HEK293T (cell line): Measurements from ENCODE around the gene BCL2.

Experiments used
- CTCF ChIA-PET: fragments of 350-600 bp; formaldehyde crosslinking; extraction: SDS; loops from one replicate; lab custom pipeline; 2021; ENCODE audit warnings: antibody characterized with exemption, inconsistent platforms; lab: Yijun Ruan, JAX
- POLR2A ChIA-PET: fragments of 350-600 bp; formaldehyde crosslinking; extraction: SDS; loops from one replicate; lab custom pipeline; 2020; ENCODE audit warnings: antibody characterized with exemption, inconsistent platforms; lab: Yijun Ruan, JAX
- DNase-seq: peaks from one replicate; pipeline ENCODE4 v3.0.0; 2012; ENCODE audit warnings: mixed read lengths; ENCODE audit errors: extremely low spot score
- ARNT ChIP-seq: fragments of 450-650 bp; IDR thresholded peaks from 2 replicates; pipeline ENCODE4 v1.6.1; 2017; ENCODE audit warnings: mild to moderate bottlenecking
- BHLHE40 ChIP-seq: fragments of 450-650 bp; IDR thresholded peaks from 2 replicates; pipeline ENCODE4 v1.6.1; 2016; ENCODE audit warnings: mild to moderate bottlenecking, moderate library complexity, borderline replicate concordance
- CTBP1 ChIP-seq: fragments of 450-650 bp; IDR thresholded peaks from 2 replicates; pipeline ENCODE4 v1.6.1; 2016; ENCODE audit warnings: borderline replicate concordance
- ELF4 ChIP-seq: fragments of 450-650 bp; IDR thresholded peaks from 2 replicates; pipeline ENCODE4 v1.6.1; 2017; ENCODE audit warnings: antibody characterized with exemption
- FOXA1 ChIP-seq: fragments of 450-650 bp; IDR thresholded peaks from 2 replicates; pipeline ENCODE4 v1.6.1; 2016; ENCODE audit warnings: mild to moderate bottlenecking
- FOXK2 ChIP-seq: fragments of 450-650 bp; IDR thresholded peaks from 2 replicates; pipeline ENCODE4 v1.6.1; 2016; ENCODE audit warnings: mild to moderate bottlenecking
- FOXM1 ChIP-seq: fragments of 450-650 bp; IDR thresholded peaks from 2 replicates; pipeline ENCODE4 v1.6.1; 2017; ENCODE audit warnings: mild to moderate bottlenecking, borderline replicate concordance
- HDGF ChIP-seq: fragments of 450-650 bp; IDR thresholded peaks from 2 replicates; pipeline ENCODE4 v1.6.1; 2017; ENCODE audit warnings: antibody characterized with exemption, borderline replicate concordance
- L3MBTL2 ChIP-seq: fragments of 450-650 bp; conservative IDR thresholded peaks from 2 replicates; pipeline ENCODE4 v1.6.1; 2016; ENCODE audit warnings: mild to moderate bottlenecking
- LEF1 ChIP-seq: fragments of 450-650 bp; IDR thresholded peaks from 2 replicates; pipeline ENCODE4 v1.6.1; 2017; ENCODE audit warnings: mild to moderate bottlenecking, borderline replicate concordance
- NFRKB ChIP-seq: fragments of 450-650 bp; IDR thresholded peaks from 2 replicates; pipeline ENCODE4 v1.6.1; 2016; ENCODE audit warnings: mild to moderate bottlenecking, moderate library complexity
- PKNOX1 ChIP-seq: fragments of 450-650 bp; IDR thresholded peaks from 2 replicates; pipeline ENCODE4 v1.6.1; 2016
- SP1 ChIP-seq: fragments of 450-650 bp; IDR thresholded peaks from 2 replicates; pipeline ENCODE4 v1.6.1; 2017
- SUZ12 ChIP-seq: fragments of 450-650 bp; IDR thresholded peaks from 2 replicates; pipeline ENCODE4 v1.6.1; 2016; ENCODE audit warnings: mild to moderate bottlenecking
- TARDBP ChIP-seq: fragments of 450-650 bp; IDR thresholded peaks from 2 replicates; pipeline ENCODE4 v1.6.1; 2016
- ZNF384 ChIP-seq: fragments of 450-650 bp; IDR thresholded peaks from 2 replicates; pipeline ENCODE4 v1.6.1; 2016

The BCL2 gene

GRCh38 chr18:63317982-63318888 lies 1.3 kb downstream of the BCL2 start:
- TF ChIP-seq ELF4 (no peak), LEF1 (no peak), TARDBP (no peak), PKNOX1 (no peak), SP1 (no peak), NFRKB (no peak), FOXA1 (no peak), ARNT (no peak), SUZ12 (no peak), CTBP1 (no peak), L3MBTL2 (no peak), FOXM1 (no peak), ZNF384 (no peak), HDGF (no peak), BHLHE40 (no peak), FOXK2 (no peak)
- CTCF ChIA-PET: interaction anchor here (0.5 to 2.2 kb wide), 11 partner anchors 11 to 302 kb away, joined by 3 to 15 read pairs (median 4); no protein-coding TSS in a partner anchor
- POLR2A ChIA-PET: interaction anchor here (1.0 to 1.3 kb wide), 2 partner anchors 128 to 186 kb away, joined by 3 to 6 read pairs; no protein-coding TSS in a partner anchor
- no peak for DNase-seq

- no peak for TF ChIP-seq TARDBP
- TF ChIP-seq L3MBTL2: no peak
- no peak for TF ChIP-seq FOXA1
- no peak for TF ChIP-seq FOXK2
- TF ChIP-seq SP1: no peak
- TF ChIP-seq ARNT: no peak
- TF ChIP-seq CTBP1: no peak
- TF ChIP-seq FOXM1: no peak
- TF ChIP-seq PKNOX1: no peak
- TF ChIP-seq ZNF384: no peak
- TF ChIP-seq SUZ12: no peak
- no peak for TF ChIP-seq BHLHE40
- no peak for TF ChIP-seq LEF1
- CTCF ChIA-PET: interaction anchor here (0.6 to 2.2 kb wide), 7 partner anchors 10 to 301 kb away, joined by 3 to 15 read pairs (median 5); no protein-coding TSS in a partner anchor
- POLR2A ChIA-PET: interaction anchor here (1.0 to 1.3 kb wide), 2 partner anchors 128 to 185 kb away, joined by 3 to 6 read pairs; no protein-coding TSS in a partner anchor
- no peak for DNase-seq
Measured at GRCh38 chr18:63317556-63317946, 2.0 kb downstream of the BCL2 start.

- TF ChIP-seq HDGF: no peak
- TF ChIP-seq NFRKB: no peak
- TF ChIP-seq ELF4: no peak
- TF ChIP-seq CTBP1: no peak
- no peak for TF ChIP-seq PKNOX1
- no peak for TF ChIP-seq LEF1
- TF ChIP-seq TARDBP: no peak
- no peak for TF ChIP-seq SUZ12
- TF ChIP-seq SP1: no peak
- no peak for TF ChIP-seq ZNF384
- no peak for TF ChIP-seq FOXK2
- TF ChIP-seq FOXM1: no peak
- CTCF ChIA-PET: interaction anchor here (1.2 to 2.2 kb wide), 4 partner anchors 10 to 301 kb away, joined by 3 to 15 read pairs (median 8); no protein-coding TSS in a partner anchor
- POLR2A ChIA-PET: no interaction called here
- no peak for DNase-seq
Measured at GRCh38 chr18:63316612-63317555, 2.7 kb downstream of the BCL2 start.

GRCh38 chr18:63315876-63316275 lies 3.7 kb downstream of the BCL2 start:
- CTCF ChIA-PET: no interaction called here
- no peak for DNase-seq
- POLR2A ChIA-PET: no interaction called here
- TF ChIP-seq L3MBTL2 (no peak), FOXK2 (no peak), FOXA1 (no peak), SP1 (no peak), LEF1 (no peak), FOXM1 (no peak), CTBP1 (no peak), ZNF384 (no peak), PKNOX1 (no peak), NFRKB (no peak), ARNT (no peak), HDGF (no peak), ELF4 (no peak), SUZ12 (no peak), TARDBP (no peak), BHLHE40 (no peak)
